CD4-positive, alpha-beta T cell treated with Interleukin-6 at 100 ng/mL for 8 hours (primary cell): Measurements from ENCODE around the gene SUGP2.

Experiments used
- DNase-seq: peaks from one replicate; pipeline ENCODE4 v3.0.0-alpha.2; 2020; ENCODE audit warnings: mixed read lengths, low spot score

SUGP2 gene

DNA sequence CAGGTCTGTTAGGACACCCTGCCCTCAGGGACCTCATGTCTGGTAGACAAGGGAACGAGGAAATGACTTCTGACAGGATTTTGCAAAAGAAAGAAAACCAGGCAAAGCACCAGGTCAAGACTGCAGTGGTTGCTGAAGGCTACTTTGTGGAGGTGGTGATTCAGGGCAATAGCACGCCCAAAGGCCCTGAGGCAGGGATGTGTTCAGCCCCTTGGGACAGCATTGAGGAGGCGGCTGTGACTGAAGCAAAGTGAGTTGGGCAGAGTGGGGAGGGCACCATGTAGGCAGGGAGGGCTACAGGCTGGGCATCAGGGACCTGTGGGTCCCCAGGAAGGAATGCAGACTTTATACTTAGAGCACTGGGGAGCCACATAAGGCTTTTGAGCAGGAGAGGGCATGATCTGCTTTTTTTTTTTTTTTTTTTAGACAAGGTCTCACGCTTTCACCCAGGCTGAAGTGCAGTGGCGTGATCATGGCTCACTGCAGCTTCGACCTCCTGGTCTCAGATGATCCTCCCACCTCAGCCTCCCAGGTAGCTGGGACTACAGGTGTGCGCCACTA, 81.5 kb downstream of the SUGP2 start:
- DNase-seq, result no peak

DNA sequence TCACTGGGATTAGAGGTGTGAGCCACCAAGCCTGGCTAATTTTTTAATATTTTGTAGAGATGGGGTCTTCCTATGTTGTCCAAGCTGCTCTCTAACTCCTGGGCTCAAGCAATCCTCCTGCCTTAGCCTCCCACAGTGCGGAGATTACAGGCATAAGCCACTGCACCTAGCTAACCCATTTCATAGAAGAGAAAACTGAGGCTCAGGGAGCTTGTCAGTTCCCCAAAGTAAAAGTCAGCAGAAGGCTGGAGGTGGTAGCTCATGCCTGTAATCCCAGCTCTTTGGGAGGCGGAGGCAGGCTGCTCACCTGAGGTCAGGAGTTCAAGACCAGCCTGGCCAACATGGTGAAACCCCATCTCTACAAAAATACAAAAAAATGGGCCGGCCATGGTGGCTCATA, 83.5 kb downstream of the SUGP2 start:
- DNase-seq, result no peak

DNA sequence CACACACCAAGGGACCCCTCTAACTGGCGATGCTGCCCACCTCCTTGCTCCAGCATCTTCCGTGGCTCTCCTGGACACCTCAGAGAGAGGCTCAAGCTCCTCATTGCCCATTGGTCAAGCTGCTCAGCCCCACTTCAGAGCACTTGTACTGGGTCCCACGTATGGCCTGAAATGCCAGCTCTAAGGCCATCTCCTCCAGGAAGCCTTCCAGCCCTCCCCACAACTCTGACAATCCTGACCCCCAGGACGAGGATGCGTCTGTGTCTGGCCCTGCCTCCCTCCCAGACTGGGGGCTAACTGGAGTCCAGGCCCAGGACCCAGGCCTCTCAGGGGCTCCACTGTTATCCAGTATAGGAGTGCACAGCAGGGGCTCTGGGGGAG, 84.4 kb downstream of the SUGP2 start:
- DNase-seq, result no peak

DNA sequence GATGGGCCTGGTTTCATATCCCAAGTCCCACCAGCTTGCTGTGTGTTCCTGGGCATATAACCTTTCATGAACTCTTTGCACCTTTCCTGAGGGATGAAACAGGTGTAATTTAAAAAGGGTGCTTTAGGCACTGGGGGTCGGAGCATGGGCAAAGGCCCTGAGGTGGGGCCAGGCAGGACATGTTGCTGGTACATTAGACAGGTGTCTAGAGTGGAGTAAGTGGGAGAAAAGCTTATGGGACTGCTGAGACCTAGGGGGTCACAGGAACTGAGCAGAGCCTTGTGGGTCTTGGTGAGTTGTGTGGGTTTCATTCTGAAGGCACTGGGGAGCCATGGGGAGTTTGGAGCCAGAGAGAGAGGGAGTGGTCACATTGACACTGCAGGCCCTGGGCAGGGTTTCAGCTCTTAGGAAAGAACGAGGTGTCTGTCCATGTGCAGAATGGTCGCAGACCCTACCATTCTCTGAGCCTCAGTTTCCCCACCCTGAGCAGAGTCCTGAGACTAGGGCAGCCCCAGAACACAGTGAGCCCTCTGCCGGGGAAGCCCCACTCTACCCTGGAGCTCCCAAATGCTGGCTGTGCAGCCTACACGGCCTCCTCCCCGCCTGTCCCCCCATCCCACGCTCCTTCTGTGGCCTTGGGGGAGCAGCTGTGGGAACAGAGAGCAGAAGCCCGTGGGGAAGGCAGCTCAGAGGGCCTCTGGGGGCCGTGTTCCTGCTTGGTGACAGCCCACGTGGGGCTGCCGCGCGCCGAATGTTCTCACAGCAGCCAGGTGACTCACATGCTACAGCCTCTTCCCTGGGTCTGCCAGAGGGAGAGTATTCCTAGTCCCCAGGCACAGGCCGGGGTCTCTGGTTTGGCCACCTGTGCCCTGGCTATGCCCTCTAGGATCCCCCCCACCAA, 85.0 kb downstream of the SUGP2 start:
- no peak for DNase-seq

DNA sequence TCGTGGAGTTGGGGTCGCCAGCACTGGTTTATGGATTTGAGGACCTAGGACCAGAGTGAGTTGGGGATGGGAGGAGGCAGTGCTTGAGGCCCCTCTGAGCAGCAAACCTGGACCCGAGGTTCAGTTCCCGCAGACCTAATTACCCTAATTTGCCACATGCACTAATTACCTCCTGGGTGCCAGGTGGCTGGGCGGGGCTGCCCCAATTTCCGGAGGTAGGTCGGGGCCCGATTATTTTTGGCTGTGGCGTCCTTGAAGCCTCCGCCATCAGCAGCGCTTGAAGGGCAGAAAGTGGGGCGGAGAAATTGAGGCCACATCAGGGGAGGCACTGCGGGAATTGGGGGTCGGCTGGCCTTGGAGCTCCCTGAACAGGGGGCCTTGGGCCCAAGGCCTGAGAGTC, 86.4 kb downstream of the SUGP2 start:
- DNase-seq, result no peak

DNA sequence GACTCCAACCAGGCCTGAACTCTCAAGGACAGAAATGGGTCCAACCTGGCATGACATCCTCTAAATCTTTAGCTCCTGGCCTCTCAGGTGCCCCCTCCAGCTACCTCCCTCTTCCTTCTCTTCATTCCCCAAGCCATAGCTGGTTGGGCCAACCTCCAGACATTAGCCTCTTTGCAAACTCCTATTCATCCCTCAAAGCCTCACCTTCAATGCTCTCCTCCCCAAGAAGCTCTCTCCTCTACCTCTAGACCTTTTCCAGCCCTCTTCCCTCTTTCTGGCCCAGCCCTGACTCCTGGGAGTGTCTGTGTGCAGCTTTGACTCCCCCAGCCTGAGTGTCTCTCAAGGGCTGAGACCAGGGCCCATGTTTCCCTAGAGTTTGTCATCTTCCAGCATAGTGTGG, 87.0 kb downstream of the SUGP2 start:
- no peak for DNase-seq

DNA sequence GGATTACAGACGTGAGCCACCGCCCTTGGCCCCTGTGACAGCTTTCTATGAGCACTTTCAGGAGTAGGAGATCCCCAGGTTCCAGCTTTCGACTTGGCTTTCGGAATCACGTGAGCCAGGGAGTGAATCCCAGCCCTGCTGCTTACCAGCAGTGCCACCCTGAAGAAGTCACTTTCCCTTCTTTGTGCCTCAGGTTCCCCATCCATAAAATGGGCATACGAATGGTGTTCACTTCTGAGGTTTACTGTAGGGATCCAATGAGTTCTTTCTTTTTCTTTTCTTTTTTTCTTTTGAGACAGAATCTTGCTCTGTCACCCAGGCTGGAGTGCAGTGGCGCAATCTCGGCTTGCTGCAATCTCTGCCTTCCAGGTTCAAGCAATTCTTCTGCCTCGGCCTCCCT, 88.0 kb downstream of the SUGP2 start:
- DNase-seq, result no peak

DNA sequence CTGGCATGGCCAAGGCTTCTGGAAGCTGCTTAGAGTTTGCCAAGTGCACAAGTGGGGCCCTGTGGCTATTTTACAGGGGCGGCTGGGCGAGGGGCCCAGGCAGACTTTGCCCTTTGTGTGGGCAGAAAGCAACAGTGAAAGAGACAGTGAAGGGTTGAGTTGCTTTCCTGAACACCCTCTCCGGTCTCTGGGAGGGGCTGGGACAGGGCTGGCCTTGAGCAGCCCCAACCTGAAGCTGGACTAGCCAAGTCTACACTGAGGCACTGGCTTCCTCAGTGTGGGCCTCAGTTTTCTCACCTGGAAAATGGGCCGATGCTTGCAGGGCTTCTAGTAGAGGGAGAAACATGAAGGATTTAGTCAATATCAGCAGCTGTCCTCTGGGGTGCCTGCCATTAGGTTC, 89.9 kb downstream of the SUGP2 start:
- no peak for DNase-seq

DNA sequence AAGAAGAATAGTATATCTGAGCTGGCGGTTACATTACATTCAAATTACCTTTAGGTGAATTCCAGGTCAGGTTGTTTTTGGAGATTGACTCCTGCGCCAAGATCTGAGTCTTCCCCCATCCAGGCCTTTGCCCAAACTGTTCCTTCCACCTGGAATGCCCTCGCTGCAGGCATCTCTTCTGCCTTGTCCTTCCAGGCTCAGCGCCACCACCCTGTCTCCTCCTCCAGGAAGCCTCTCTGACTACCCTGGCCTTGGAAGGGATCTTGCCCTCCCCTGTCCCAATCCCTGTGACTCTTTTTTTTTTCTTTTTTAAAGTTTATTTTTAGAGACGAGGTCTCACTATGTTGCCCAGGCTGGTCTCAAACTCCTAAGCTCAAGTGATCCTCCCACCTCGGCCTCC, 90.6 kb downstream of the SUGP2 start:
- DNase-seq, result no peak

DNA sequence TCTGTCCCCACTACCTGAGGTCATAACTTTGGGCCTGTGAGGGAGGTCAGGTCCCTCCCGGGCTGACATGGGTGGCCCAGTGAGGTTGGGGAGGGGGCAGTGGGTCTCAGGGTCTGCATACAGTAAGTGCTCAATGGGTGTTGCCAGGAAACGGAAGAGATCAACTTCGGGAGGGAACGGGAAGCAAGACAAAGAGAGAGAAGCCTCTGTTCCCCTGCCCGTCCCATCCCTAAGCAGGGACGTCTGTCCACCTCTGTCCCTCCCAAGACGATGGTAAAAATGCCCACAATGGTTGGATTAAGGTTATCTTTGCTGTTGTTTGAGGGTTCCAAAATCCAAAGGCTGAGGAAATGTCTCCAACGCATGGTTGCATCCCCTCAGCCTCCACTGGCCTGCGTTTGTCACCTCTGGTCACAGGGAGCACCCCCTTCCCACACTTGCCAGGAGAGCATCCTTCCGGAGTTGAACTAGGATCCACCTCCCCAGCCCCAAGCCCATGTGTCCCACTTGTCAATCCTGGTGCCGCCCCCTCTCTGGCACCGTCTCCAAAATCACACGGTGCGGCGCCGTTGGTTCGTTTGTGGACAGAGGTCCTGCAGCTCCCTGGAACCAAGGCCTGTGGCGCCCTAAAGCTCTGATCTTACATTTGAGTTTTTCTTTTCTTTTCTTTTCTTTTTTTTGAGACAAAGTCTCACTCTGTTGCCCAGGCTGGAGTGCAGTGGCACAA, 91.5 kb downstream of the SUGP2 start:
- no peak for DNase-seq
